K562 (cell line): ENCODE data around the gene HIVEP1.

Experiments
- ELK1 ChIP-seq: sonication (generic); formaldehyde crosslinking; IDR thresholded peaks from 2 replicates; pipeline ENCODE4 v1.8.1; 2022; ENCODE audit warnings: missing genetic modification reagents
- EZH2 ChIP-seq: IDR thresholded peaks from 2 replicates; pipeline ENCODE4 v1.6.1; 2012; ENCODE audit warnings: low read depth, mild to moderate bottlenecking, inconsistent platforms, low read length, borderline replicate concordance
- GTF3C2 ChIP-seq: IDR thresholded peaks from 3 replicates; pipeline ENCODE4 v1.6.1; 2011; ENCODE audit warnings: borderline replicate concordance, mild to moderate bottlenecking, moderate library complexity; ENCODE audit not compliant: insufficient read length; ENCODE audit errors: extremely low read depth
- MYC ChIP-seq, 2 experiments: fragments of 250-450 bp in 1 of 2; sonication (Bioruptor Pico) in 1 of 2; IDR thresholded peaks; 2 replicates each; pipeline versions ENCODE4 v1.5.1 to v1.6.1; 2012 to 2021; ENCODE audit warnings: low read depth in 2 of 2, borderline replicate concordance in 1 of 2, improper control_type of control experiment in 1 of 2, low read length in 1 of 2, mild to moderate bottlenecking in 1 of 2, moderate library complexity in 1 of 2
- ZNF274 ChIP-seq: IDR thresholded peaks from 2 replicates; pipeline ENCODE4 v1.6.1; 2011; ENCODE audit warnings: low read depth, mild to moderate bottlenecking, low read length, moderate library complexity, borderline replicate concordance

- TF ChIP-seq EZH2 (no peak), GTF3C2 (no peak), ELK1 (CRISPR knock-in tag) (no peak), ZNF274 (no peak), MYC (IDR thresholded peaks at IDR 0.05; ENCODE audit: low read depth, low read length) (no peak), MYC (CRISPR knock-in tag; IDR thresholded peaks at IDR 0.05; ENCODE audit: borderline replicate concordance, low read depth) (no peak)
These were observed 100.6 kb downstream of the HIVEP1 start for GRCh38 chr6:12112540-12113189.
